HG03060 (cell line): ENCODE results near the gene FCAMR.

Source experiments
- ATAC-seq: cut with Tn5 transposase; IDR thresholded peaks from one replicate; pipeline ENCODE4 v1.9.1; 2021; ENCODE audit warnings: low read depth, moderate number of reproducible peaks; ENCODE audit not compliant: unreplicated experiment

The FCAMR gene

GRCh38 chr1:206970446-206970845 is at the start of gene FCAMR:
FCAMR (minus strand) TSS chr1:206970460; CDS start chr1:206970125, 335 bp downstream.
- ATAC-seq = no peak

DNA sequence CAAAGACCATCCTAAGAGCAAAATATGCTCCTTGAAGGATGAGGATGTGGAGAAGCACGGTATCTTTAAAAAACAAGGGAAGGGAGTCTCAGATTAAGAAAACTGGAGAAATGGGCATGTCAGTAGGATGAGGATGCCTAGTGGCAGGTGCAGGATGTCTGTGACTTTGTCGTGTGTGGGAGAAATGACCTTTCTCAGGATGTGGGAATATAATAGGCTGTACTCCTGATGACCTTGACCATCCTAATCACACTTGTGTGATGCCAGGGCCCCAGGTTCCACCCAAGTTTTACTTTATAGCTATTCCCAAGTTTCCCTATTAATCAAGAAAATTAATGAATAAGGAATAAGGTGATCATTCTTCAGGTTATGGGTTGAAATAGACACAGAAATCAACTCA is 49.4 kb upstream of the FCAMR start:
- no peak for ATAC-seq

GRCh38 chr1:207019161-207019560 is 48.9 kb upstream of the FCAMR start:
- no peak for ATAC-seq

DNA sequence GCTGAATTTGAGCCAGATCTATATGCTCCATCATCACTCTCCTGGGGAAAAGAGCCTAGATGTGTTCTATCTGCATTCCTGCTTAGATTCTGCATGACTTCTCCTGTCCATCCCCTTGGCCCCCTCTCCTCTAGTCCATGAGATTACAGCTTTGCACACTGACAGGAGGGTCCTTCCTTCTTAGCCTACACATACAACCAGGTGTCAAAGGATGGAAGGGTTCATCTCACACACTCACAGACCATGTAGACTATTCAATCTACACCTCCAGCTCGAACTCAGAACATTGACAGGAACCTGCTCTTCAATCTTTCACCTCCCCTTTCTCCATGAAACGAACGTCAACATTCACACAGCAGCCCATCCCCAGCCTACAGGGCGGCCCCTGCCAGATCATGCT is 48.4 kb upstream of the FCAMR start:
- ATAC-seq = no peak

- ATAC-seq = no peak
These were observed 47.6 kb upstream of the FCAMR start for GRCh38 chr1:207017615-207018559.

DNA sequence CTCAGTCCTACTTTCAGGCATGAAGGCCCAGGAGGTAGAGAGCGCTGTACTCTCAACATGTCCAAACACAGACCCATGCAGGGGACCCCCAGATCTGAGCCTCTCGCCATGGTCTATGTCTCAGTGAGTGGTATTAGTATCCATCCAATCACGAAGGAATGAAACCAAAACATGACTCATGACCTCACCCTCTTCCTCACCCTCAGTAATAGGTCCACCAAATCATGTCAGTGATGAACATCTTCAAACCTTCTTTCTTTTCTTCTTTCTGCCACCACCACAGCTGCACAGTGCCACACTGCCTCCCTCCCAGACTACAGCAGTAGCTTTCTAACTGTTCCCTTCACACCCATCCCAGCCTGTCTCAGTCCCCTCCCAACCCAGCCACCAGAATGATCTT is 45.5 kb upstream of the FCAMR start:
- ATAC-seq = no peak

- ATAC-seq = no peak
These were observed 44.5 kb upstream of the FCAMR start for GRCh38 chr1:207014728-207015127.

DNA sequence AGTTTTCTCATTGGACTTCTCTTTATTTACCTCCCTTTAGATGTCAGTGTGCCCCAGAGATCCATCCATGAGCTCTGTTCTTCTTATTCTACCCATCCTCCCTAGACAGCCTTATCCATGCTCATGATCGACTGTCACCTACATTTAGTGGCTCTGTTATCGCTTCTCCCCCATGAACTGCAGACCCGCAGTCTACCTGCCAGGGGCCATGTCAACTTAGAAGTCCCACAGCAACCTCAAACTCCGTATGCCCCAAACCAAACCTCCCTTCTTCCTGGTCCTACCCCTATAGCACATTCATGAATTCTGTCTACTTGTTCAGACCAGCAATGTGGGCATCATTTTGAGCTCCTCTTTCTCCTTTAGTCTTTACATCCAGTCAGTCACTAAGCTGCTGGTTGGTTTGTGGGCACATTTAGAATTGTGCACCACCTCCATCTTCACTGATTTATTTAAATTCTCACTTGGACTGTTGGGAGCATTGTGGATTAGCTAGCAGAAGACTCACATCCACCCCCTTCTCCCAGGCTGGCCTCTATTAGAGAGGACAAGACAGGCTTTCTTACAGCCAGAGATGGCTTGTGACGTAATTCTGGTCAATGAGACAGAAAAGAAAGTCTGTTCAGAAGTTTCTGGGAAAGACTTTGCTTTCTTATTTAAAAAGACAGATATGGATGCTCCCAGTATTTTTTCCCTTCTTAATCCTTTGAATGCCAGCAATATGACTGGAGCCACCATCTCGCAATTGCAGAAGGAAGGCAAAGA is 43.2 kb upstream of the FCAMR start:
- ATAC-seq = no peak

DNA sequence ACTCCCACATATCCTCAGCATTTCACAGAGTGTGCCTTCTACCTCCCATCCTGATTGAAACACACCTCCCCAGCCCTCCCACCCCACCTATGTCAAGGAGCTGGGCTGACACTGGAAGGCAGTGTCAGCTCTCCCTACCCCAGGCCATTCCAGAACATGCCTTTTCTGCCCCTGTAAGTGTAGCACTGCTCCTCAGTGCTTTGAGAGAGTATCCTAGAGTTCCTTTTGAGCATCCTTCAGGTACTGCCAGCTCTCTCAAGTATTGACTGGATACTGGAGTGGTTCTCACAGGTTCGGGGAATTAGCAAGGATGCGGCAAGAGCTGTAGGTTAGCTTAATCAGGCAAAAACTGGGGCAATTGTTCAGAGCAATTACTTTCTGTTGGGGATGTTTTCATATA is 40.5 kb upstream of the FCAMR start:
- no peak for ATAC-seq

DNA sequence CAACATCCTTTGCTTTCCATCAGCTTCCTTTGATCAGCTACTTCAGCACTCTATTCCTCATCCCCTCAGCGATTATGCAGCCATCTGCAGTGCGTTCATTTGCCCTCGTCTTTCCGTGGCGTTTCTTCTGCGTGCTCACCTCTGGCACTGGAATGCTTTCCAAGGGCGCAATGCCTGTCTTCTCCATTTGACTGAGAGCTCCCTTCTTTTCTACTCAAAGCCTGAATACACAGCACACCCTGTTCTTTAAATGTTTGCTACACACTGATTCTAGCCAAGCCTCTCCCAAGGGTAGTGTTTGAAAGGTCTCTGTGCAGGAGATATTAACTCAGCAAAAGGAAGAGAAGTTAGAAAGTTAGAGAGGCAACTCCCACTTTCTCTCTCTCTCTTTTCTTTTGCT is 39.7 kb upstream of the FCAMR start:
- no peak for ATAC-seq

GRCh38 chr1:207009182-207009850 is 39.1 kb upstream of the FCAMR start:
- no peak for ATAC-seq

GRCh38 chr1:207007352-207008033 is 37.2 kb upstream of the FCAMR start:
- ATAC-seq = no peak

- no peak for ATAC-seq
These were observed 36.7 kb upstream of the FCAMR start for GRCh38 chr1:207006914-207007313.

- no peak for ATAC-seq
These were observed 35.8 kb upstream of the FCAMR start for GRCh38 chr1:207006083-207006482.

DNA sequence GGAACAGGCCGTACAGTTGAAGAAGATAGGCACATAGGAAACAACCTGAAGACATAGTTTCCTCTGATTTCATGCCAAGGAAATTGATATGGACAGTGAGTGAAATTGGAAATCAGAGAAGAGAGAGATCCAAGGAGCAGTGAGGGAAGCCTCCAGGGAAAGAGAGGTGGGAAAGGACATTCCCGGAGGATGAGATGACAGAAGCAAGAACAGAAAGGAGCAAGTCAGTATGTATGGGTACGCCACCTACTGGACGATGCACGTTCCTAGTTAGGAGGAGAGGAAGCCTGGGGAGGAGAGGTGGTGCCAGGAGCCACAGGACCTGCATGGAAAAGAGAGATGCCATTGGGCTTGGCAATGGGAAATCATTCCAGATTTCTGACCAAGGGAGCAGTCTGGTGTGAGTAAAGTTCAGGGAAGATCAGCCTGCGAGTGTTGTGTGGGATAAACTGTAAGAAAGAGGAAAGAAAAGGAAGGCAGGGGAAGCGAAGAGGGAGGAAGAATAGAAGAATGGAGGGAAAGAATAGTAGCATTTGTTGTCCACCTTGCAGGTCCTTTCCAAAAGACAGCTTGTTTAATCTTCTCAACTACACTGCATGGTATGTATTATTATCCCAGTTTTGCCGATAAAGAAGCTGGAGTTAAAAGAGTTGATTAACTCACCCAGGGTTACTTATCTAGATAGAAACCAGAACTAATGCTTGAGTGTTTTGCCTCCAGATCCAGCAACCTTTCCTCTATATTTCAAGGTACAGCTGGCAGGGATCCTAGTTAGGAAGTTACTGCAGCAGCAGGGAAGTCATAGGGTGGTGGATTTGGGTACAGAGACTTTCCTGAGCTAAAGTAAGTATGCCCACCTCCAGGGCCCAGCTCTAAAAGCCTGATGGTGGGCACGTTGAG is 34.9 kb upstream of the FCAMR start:
- ATAC-seq = no peak

GRCh38 chr1:207003210-207003609 is 33.0 kb upstream of the FCAMR start:
- ATAC-seq = no peak

DNA sequence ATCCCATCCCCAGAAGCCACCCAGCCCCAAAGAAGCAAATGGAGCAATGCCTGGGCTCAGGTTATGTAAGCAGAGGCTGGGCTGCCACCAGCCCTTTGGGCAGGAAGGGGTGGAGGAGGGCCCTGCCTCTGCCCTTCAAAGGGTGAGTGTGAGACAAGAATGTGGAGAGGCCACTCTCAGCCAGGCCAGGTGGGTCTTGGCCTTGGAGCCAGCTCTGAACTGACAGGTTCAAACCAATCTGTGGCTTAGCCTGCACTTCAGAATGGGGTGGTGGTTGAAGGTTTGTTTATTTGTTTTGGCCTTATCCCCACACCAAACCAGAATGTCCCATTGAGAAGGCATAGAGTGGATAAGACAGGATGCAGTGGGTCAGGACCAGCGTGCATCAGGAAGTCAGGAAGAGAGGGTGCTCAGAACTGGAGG is 32.5 kb upstream of the FCAMR start:
- no peak for ATAC-seq

GRCh38 chr1:207001492-207002245 is 31.4 kb upstream of the FCAMR start:
- no peak for ATAC-seq
